Measurements from ENCODE around the gene GPR84. TPM values are rescaled to one million over a fixed set of nuclear protein-coding genes. Genes with fewer than 3 reads are reported as not detected.

The GPR84 gene
- total and polyA plus RNA-seq, 2 of the 13 experiments (the other 11 are each of a cell fraction or from before 2014, with no cell fraction given), result not detected

DNA sequence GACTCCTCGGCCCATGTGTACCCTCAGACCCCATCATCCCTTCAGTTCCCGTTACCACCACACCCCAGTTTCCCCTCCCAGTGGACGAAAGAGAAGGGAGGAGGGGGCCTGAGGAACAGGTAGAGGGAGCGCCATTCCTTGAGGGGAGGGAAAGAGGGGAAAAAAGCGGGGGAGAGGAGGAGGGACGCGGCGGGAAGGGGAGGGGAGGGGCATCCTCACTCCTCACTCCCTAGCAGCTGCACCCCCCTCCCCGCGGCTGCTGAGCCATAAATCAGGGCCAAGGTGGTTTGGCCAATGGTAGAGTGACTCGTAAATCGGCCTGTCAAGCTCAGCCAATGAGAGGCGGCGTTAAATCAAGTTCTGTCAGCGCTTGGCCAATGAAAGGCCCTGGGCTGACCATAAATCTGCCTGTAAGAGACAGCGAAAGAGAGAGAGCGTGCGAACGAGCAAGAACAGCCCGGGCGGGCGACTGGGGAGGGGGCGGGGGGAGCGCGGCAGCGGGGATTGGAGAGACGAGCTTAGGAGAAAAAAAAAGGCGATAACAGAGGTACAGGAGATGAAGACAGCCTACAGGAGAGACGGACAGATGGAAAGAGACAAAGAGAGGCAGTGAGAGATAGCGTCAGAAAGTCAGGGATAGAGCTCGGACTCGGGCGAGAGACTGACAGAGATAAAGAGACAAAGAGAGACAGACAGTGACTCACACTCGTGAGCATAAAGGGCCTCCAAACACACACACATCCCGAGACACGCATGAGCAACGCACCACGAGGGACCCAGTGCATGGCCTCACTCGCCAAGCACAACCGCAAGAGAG is 5.1 kb downstream of the GPR84 start (continued):
- TF ChIP-seq, protein P1, sequence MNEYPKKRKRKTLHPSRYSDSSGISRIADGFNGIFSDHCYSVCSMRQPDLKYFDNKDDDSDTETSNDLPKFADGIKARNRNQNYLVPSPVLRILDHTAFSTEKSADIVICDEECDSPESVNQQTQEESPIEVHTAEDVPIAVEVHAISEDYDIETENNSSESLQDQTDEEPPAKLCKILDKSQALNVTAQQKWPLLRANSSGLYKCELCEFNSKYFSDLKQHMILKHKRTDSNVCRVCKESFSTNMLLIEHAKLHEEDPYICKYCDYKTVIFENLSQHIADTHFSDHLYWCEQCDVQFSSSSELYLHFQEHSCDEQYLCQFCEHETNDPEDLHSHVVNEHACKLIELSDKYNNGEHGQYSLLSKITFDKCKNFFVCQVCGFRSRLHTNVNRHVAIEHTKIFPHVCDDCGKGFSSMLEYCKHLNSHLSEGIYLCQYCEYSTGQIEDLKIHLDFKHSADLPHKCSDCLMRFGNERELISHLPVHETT (CRISPR knock-in tag; conservative IDR thresholded peaks at IDR 0.05), result no peak
- TF ChIP-seq MATR3 (CRISPR knock-in tag; IDR thresholded peaks at IDR 0.05) (no peak), ZFX (CRISPR knock-in tag; IDR thresholded peaks at IDR 0.05; ENCODE audit: low read depth) (peak; percentile 53), ZNF841 (CRISPR knock-in tag; IDR thresholded peaks at IDR 0.05; ENCODE audit: borderline replicate concordance) (no peak), ZNF446 (CRISPR knock-in tag; IDR thresholded peaks at IDR 0.05) (no peak), ZNF3 (CRISPR knock-in tag; IDR thresholded peaks at IDR 0.05) (no peak), ISX (CRISPR knock-in tag; conservative IDR thresholded peaks at IDR 0.05) (no peak), ZNF274 (CRISPR knock-in tag; IDR thresholded peaks at IDR 0.05) (no peak), ZNF569 (CRISPR knock-in tag; IDR thresholded peaks at IDR 0.05; ENCODE audit: borderline replicate concordance) (no peak), TGIF2 (CRISPR knock-in tag; IDR thresholded peaks at IDR 0.05) (peak; percentile 97), PRPF4 (IDR thresholded peaks at IDR 0.05; ENCODE audit: low read depth, low read length, poor library complexity, severe bottlenecking) (no peak), ZNF530 (CRISPR knock-in tag; IDR thresholded peaks at IDR 0.05; ENCODE audit: low read depth) (no peak), BRD4 (CRISPR knock-in tag; IDR thresholded peaks at IDR 0.05) (no peak), RAD51 (IDR thresholded peaks at IDR 0.05; ENCODE audit: borderline replicate concordance) (no peak), ZNF124 (CRISPR knock-in tag; IDR thresholded peaks at IDR 0.05) (no peak), ZNF230 (CRISPR knock-in tag; IDR thresholded peaks at IDR 0.05) (peak; percentile 22; the same call in 1 of the 2 replicates), NFE2 (CRISPR knock-in tag; IDR thresholded peaks at IDR 0.05) (no peak), KLF11 (CRISPR knock-in tag; IDR thresholded peaks at IDR 0.05) (no peak), POLR2G (IDR thresholded peaks at IDR 0.05; ENCODE audit: low read depth, low read length) (peak; percentile 35; the same call in 1 of the 2 replicates), ZNF263 (CRISPR knock-in tag; IDR thresholded peaks at IDR 0.05) (0 out of 2 replicates have a peak, but pooled peaks have one; percentile 12)
- TF ChIP-seq, protein P2, sequence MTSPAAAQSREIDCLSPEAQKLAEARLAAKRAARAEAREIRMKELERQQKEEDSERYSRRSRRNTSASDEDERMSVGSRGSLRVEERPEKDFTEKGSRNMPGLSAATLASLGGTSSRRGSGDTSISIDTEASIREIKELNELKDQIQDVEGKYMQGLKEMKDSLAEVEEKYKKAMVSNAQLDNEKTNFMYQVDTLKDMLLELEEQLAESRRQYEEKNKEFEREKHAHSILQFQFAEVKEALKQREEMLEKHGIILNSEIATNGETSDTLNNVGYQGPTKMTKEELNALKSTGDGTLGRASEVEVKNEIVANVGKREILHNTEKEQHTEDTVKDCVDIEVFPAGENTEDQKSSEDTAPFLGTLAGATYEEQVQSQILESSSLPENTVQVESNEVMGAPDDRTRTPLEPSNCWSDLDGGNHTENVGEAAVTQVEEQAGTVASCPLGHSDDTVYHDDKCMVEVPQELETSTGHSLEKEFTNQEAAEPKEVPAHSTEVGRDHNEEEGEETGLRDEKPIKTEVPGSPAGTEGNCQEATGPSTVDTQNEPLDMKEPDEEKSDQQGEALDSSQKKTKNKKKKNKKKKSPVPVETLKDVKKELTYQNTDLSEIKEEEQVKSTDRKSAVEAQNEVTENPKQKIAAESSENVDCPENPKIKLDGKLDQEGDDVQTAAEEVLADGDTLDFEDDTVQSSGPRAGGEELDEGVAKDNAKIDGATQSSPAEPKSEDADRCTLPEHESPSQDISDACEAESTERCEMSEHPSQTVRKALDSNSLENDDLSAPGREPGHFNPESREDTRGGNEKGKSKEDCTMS (CRISPR knock-in tag; conservative IDR thresholded peaks at IDR 0.05), result no peak
- TF ChIP-seq, protein P3, sequence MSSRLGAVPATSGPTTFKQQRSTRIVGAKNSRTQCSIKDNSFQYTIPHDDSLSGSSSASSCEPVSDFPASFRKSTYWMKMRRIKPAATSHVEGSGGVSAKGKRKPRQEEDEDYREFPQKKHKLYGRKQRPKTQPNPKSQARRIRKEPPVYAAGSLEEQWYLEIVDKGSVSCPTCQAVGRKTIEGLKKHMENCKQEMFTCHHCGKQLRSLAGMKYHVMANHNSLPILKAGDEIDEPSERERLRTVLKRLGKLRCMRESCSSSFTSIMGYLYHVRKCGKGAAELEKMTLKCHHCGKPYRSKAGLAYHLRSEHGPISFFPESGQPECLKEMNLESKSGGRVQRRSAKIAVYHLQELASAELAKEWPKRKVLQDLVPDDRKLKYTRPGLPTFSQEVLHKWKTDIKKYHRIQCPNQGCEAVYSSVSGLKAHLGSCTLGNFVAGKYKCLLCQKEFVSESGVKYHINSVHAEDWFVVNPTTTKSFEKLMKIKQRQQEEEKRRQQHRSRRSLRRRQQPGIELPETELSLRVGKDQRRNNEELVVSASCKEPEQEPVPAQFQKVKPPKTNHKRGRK (CRISPR knock-in tag; IDR thresholded peaks at IDR 0.05), result 0 out of 2 replicates have a peak, but pooled peaks have one; percentile 26
- TF ChIP-seq, protein P4, sequence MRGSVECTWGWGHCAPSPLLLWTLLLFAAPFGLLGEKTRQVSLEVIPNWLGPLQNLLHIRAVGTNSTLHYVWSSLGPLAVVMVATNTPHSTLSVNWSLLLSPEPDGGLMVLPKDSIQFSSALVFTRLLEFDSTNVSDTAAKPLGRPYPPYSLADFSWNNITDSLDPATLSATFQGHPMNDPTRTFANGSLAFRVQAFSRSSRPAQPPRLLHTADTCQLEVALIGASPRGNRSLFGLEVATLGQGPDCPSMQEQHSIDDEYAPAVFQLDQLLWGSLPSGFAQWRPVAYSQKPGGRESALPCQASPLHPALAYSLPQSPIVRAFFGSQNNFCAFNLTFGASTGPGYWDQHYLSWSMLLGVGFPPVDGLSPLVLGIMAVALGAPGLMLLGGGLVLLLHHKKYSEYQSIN (CRISPR knock-in tag; IDR thresholded peaks at IDR 0.05; ENCODE audit: borderline replicate concordance), result no peak
- TF ChIP-seq, protein P5, sequence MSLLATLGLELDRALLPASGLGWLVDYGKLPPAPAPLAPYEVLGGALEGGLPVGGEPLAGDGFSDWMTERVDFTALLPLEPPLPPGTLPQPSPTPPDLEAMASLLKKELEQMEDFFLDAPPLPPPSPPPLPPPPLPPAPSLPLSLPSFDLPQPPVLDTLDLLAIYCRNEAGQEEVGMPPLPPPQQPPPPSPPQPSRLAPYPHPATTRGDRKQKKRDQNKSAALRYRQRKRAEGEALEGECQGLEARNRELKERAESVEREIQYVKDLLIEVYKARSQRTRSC (CRISPR knock-in tag; IDR thresholded peaks at IDR 0.05; ENCODE audit: low read depth), result no peak
